GM12891 (cell line): ENCODE measurements around the gene SLC26A1.

Experiments used
- POLR2A ChIP-seq: IDR thresholded peaks from 2 replicates; pipeline ENCODE4 v1.6.1; 2011; ENCODE audit warnings: low read depth, low read length, control low read depth
- POLR2AphosphoS5 ChIP-seq: IDR thresholded peaks from 2 replicates; pipeline ENCODE4 v1.6.1; 2011; ENCODE audit warnings: low read depth, low read length, control low read depth
- SPI1 ChIP-seq: IDR thresholded peaks from 2 replicates; pipeline ENCODE4 v1.6.1; 2011; ENCODE audit warnings: low read depth, low read length, control low read depth
- TAF1 ChIP-seq: IDR thresholded peaks from 2 replicates; pipeline ENCODE4 v1.6.1; 2011; ENCODE audit warnings: low read depth, low read length, control low read depth

- no peak for TF ChIP-seq POLR2A
- TF ChIP-seq POLR2AphosphoS5: no peak
- no peak for TF ChIP-seq TAF1
- TF ChIP-seq SPI1: no peak
Measured at GRCh38 chr4:955931-956381, 37.2 kb downstream of the SLC26A1 start.
